Esophagus muscularis mucosa (tissue), 4 donors: Measurements from ENCODE around the gene CHST14. TPM values are rescaled to one million over a fixed set of nuclear protein-coding genes. Genes with fewer than 3 reads are reported as not detected.
"Not testable (repeated sequence)": the region's sequence is repeated elsewhere in the genome, so short reads cannot be mapped to it uniquely, and the experiment has no call there.

Experiments
- DNase-seq: peaks from one replicate; pipeline ENCODE4 v3.0.0-alpha.2; 2017; ENCODE audit errors: extremely low spot score
- H3K27ac ChIP-seq, 4 donors: fragments of 200-600 bp; sonication (generic); replicated peaks in 1 of 4; 1 replicate in 3 of 4; 2 replicates in 1 of 4; pipeline ENCODE4 v1.5.1; 2016 to 2019; ENCODE audit warnings: mild to moderate bottlenecking in 1 of 4
- H3K27me3 ChIP-seq, 4 donors: fragments of 200-600 bp; sonication (generic); one replicate each; pipeline versions ENCODE4 v1.5.1 to v1.6.0; 2016 to 2019
- H3K36me3 ChIP-seq, 4 donors: fragments of 200-600 bp; sonication (generic); one replicate each; pipeline ENCODE4 v1.5.1; 2016 to 2019
- H3K4me1 ChIP-seq, 4 donors: fragments of 200-600 bp; sonication (generic); one replicate each; pipeline ENCODE4 v1.5.1; 2016 to 2019
- H3K4me3 ChIP-seq, 4 donors: fragments of 200-600 bp; sonication (generic); 1 replicate in 2 of 4; 2 replicates in 2 of 4; pipeline ENCODE4 v1.5.1; 2016 to 2019; ENCODE audit warnings: mild to moderate bottlenecking in 4 of 4, moderate library complexity in 1 of 4
- H3K9me3 ChIP-seq, 4 donors: fragments of 200-600 bp; sonication (generic); 1 replicate in 3 of 4; 2 replicates in 1 of 4; pipeline ENCODE4 v1.5.1; 2016 to 2019
- EP300 ChIP-seq: sonication (generic); formaldehyde crosslinking; IDR thresholded peaks from one replicate; pipeline ENCODE4 v1.6.1; 2017; ENCODE audit warnings: antibody characterized with exemption
- POLR2A ChIP-seq: fragments of 450-650 bp; IDR thresholded peaks from one replicate; pipeline ENCODE4 v1.6.1; 2017; ENCODE audit warnings: antibody characterized with exemption, moderate library complexity, mild to moderate bottlenecking, low read depth
- POLR2AphosphoS5 ChIP-seq, 2 donors: sonication (generic); formaldehyde crosslinking; IDR thresholded peaks; one replicate each; pipeline ENCODE4 v1.6.1; 2017; ENCODE audit warnings: antibody characterized with exemption in 2 of 2
- WGBS: methylation state at CpG from one replicate; pipeline ENCODE4 v1.1.5; 2018; 5-methylcytosine and 5-hydroxymethylcytosine counted together
- intact Hi-C: fragments of 100-400 bp; cut with DNase I; formaldehyde crosslinking; loops from one replicate; pipeline ENCODE4 v1.15.1; 2023
- total RNA-seq, 4 donors: library from RNA; depleted of rRNA; stranded (reverse); fragments of >200 nt; gene quantifications; one replicate each; pipeline versions ENCODE4 v1.1.0 to v1.2.1, GENCODE V29; 2016
- TF ChIP-seq, protein P1 (sequence below), 3 experiments: fragments of 200-600 bp in 2 of 3; fragments of 450-650 bp in 1 of 3; sonication (generic) in 2 of 3; IDR thresholded peaks; one replicate each; pipeline ENCODE4 v1.5.1; 2017 to 2019; ENCODE audit warnings: antibody characterized with exemption in 3 of 3, mild to moderate bottlenecking in 2 of 3, moderate library complexity in 1 of 3

CHST14 gene
- total RNA-seq, 4 donors from 2014 or later: 7.9 to 16.6 (median 12.5) TPM

DNA sequence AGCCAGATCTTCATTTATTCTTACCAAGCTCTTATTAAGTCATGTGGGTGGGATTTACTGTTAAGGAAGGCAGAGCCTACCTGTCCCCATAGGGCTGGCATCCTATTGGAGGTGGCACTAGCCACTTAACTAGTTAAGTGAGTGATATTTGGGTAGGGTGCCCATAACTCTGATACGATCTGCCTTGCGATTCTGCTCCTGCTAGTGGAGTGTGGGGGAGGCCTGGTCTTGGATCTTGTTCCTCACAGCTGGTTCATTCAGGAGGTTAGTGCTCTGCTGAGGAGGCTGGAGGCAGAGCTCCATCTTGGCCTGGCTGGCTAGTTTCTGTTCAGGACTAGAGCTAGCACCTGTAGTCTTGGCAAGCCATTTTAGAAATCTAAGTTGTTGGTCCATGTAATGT is 20.7 kb upstream of the CHST14 start:
- Histone ChIP-seq H3K4me1 (peaks cover 41 to 45% (median 41%) of the 10 kb centered on the region in 4 donors), H3K27ac (no peak overlapping the region), H3K27me3 (no peaks in the 10 kb centered on the region), H3K4me3 (no peak overlapping the region), H3K9me3 (no peaks in the 10 kb centered on the region), H3K36me3 (no peaks in the 10 kb centered on the region)
- no peak for DNase-seq
- 93% methylated on average over 2 of the region's 2 CpGs for WGBS
- TF ChIP-seq POLR2A (no peak), POLR2AphosphoS5 (IDR thresholded peaks at IDR 0.05) (no peak), EP300 (no peak)
- TF ChIP-seq, protein P1, sequence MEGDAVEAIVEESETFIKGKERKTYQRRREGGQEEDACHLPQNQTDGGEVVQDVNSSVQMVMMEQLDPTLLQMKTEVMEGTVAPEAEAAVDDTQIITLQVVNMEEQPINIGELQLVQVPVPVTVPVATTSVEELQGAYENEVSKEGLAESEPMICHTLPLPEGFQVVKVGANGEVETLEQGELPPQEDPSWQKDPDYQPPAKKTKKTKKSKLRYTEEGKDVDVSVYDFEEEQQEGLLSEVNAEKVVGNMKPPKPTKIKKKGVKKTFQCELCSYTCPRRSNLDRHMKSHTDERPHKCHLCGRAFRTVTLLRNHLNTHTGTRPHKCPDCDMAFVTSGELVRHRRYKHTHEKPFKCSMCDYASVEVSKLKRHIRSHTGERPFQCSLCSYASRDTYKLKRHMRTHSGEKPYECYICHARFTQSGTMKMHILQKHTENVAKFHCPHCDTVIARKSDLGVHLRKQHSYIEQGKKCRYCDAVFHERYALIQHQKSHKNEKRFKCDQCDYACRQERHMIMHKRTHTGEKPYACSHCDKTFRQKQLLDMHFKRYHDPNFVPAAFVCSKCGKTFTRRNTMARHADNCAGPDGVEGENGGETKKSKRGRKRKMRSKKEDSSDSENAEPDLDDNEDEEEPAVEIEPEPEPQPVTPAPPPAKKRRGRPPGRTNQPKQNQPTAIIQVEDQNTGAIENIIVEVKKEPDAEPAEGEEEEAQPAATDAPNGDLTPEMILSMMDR (IDR thresholded peaks at IDR 0.05): no peak
- intact Hi-C loops: no loop called here

DNA sequence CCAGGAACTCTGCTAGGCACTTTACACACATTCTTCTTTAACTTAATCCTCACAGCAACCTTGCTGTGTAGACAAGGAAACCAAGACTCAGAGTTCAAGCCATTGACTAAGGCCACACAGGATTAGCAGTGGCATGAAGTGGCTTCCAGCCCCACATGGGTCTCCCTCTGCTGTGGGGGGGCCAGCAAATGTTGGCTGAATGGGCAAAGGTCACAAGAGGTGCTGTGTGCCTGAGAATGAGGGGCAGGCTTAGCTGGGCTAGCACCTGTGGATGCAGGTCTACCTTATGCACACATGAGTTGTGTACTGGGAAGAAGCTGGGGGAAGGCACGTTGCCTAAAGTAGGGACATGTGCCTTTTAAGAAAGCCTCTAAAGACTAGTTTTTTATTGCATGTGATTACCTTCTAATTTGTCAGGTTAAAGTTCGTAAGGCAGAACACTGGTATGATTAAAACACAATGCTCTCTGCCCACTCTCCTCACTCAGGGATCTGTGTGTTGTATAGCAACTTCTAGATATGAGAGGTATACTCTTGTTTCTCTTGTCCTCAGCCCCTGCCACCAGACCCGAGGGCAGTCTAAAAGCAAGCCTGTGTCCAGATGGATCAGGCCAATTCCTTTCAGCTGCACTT is 19.1 kb upstream of the CHST14 start:
- Histone ChIP-seq H3K4me1 (peaks cover 43 to 49% (median 48%) of the 10 kb centered on the region in 4 donors), H3K27me3 (no peaks in the 10 kb centered on the region), H3K36me3 (no peaks in the 10 kb centered on the region), H3K9me3 (no peaks in the 10 kb centered on the region), H3K4me3 (no peak overlapping the region), H3K27ac (no peak overlapping the region)
- no peak for TF ChIP-seq EP300
- TF ChIP-seq, protein P1 (IDR thresholded peaks at IDR 0.05): no peak
- TF ChIP-seq POLR2A: no peak
- TF ChIP-seq POLR2AphosphoS5 (IDR thresholded peaks at IDR 0.05): no peak
- intact Hi-C loops: no loop called here
- WGBS: 69% methylated on average over 3 of the region's 3 CpGs
- DNase-seq: no peak

GRCh38 chr15:40452296-40453090 is 18.3 kb upstream of the CHST14 start:
- WGBS: 65% methylated on average over 7 of the region's 11 CpGs
- no peak for DNase-seq
- TF ChIP-seq POLR2AphosphoS5 (IDR thresholded peaks at IDR 0.05) (no peak), EP300 (no peak), POLR2A (no peak)
- TF ChIP-seq, protein P1 (IDR thresholded peaks at IDR 0.05): no peak
- Histone ChIP-seq H3K4me3 (no peak overlapping the region), H3K36me3 (no peaks in the 10 kb centered on the region), H3K4me1 (peaks cover 47 to 52% (median 50%) of the 10 kb centered on the region in 4 donors), H3K27ac (no peak overlapping the region), H3K27me3 (no peaks in the 10 kb centered on the region), H3K9me3 (no peaks in the 10 kb centered on the region)
- intact Hi-C loops: no loop called here

DNA sequence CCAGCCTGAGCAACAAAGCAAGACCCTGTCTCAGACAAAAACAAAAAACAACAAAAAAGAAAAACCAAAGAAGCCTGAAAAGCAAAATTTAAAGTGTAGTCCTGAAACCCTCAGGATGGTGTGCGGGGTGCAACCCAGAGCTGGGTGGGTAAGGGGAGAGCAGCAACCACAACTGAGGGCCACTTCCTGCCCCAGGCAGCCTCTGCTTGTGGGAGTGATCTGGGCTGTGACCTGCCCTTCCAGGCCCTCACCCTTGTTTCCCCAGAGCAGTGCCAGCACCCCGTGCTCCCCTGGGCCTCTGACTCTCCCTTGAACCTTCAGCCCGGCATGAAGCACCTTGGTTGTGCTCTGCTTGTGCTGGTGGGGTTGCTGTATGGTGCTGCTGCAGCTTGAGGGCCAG is 16.8 kb upstream of the CHST14 start:
- H3K36me3 ChIP-seq, DNase-seq, H3K4me3 ChIP-seq, H3K27me3 ChIP-seq, H3K27ac ChIP-seq, H3K9me3 ChIP-seq, intact Hi-C loops: not testable (repeated sequence)
- WGBS: 100% methylated on average over 1 of the region's 3 CpGs
- peaks cover 47 to 52% (median 50%) of the 10 kb centered on the region in 4 donors for H3K4me1 ChIP-seq

GRCh38 chr15:40454904-40455391 is 15.8 kb upstream of the CHST14 start:
- Histone ChIP-seq H3K4me3 (no peak overlapping the region), H3K9me3 (no peaks in the 10 kb centered on the region), H3K27me3 (no peaks in the 10 kb centered on the region), H3K4me1 (peaks cover 47 to 52% (median 50%) of the 10 kb centered on the region in 4 donors), H3K27ac (no peak overlapping the region), H3K36me3 (peaks cover 14 to 19% (median 16%) of the 10 kb centered on the region in 4 donors)
- TF ChIP-seq, protein P1 (IDR thresholded peaks at IDR 0.05): no peak
- TF ChIP-seq POLR2A: no peak
- no peak for TF ChIP-seq EP300
- no peak for TF ChIP-seq POLR2AphosphoS5 (IDR thresholded peaks at IDR 0.05)
- DNase-seq: no peak
- intact Hi-C loops: no loop called here
- 65% methylated on average over 9 of the region's 9 CpGs for WGBS
